Measurements from ENCODE around the gene SMIM28. TPM values are rescaled to one million over a fixed set of nuclear protein-coding genes. Genes with fewer than 3 reads are reported as not detected.
A peak's percentile ranks its signal among the peaks of the same experiment; 100 is the strongest.

Gene SMIM28
- total and polyA plus RNA-seq, 9 of the 15 experiments (the other 6 are each of a cell fraction or from before 2014, with no cell fraction given) = not detected

- no peak for TF ChIP-seq HOMEZ (CRISPR knock-in tag; IDR thresholded peaks at IDR 0.05)
- no peak for TF ChIP-seq SUPT5H (IDR thresholded peaks at IDR 0.05)
- no peak for TF ChIP-seq PML (IDR thresholded peaks at IDR 0.05; ENCODE audit: low read length)
- no peak for TF ChIP-seq ZNF354B (CRISPR knock-in tag; IDR thresholded peaks at IDR 0.05)
- no peak for TF ChIP-seq KAT2B (IDR thresholded peaks at IDR 0.05; ENCODE audit: low read depth, low read length)
- TF ChIP-seq ZBTB9 (CRISPR knock-in tag; IDR thresholded peaks at IDR 0.05) = no peak
- TF ChIP-seq MEIS2 (IDR thresholded peaks at IDR 0.05; ENCODE audit: partially characterized antibody) = peak; percentile 52
- 0 out of 2 replicates have a peak, but pooled peaks have one; percentile 10 for TF ChIP-seq ELF4 (CRISPR knock-in tag; IDR thresholded peaks at IDR 0.05)
- TF ChIP-seq, protein P1, sequence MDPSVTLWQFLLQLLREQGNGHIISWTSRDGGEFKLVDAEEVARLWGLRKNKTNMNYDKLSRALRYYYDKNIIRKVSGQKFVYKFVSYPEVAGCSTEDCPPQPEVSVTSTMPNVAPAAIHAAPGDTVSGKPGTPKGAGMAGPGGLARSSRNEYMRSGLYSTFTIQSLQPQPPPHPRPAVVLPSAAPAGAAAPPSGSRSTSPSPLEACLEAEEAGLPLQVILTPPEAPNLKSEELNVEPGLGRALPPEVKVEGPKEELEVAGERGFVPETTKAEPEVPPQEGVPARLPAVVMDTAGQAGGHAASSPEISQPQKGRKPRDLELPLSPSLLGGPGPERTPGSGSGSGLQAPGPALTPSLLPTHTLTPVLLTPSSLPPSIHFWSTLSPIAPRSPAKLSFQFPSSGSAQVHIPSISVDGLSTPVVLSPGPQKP (CRISPR knock-in tag; IDR thresholded peaks at IDR 0.05) = no peak
- TF ChIP-seq, protein P2, sequence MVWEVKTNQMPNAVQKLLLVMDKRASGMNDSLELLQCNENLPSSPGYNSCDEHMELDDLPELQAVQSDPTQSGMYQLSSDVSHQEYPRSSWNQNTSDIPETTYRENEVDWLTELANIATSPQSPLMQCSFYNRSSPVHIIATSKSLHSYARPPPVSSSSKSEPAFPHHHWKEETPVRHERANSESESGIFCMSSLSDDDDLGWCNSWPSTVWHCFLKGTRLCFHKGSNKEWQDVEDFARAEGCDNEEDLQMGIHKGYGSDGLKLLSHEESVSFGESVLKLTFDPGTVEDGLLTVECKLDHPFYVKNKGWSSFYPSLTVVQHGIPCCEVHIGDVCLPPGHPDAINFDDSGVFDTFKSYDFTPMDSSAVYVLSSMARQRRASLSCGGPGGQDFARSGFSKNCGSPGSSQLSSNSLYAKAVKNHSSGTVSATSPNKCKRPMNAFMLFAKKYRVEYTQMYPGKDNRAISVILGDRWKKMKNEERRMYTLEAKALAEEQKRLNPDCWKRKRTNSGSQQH (CRISPR knock-in tag; IDR thresholded peaks at IDR 0.05) = no peak
- TF ChIP-seq KLF1 (tag; IDR thresholded peaks at IDR 0.05) = no peak
- peak; percentile 47; the same call in 1 of the 2 replicates for TF ChIP-seq EP400 (IDR thresholded peaks at IDR 0.05)
- TF ChIP-seq NR2C2 (CRISPR knock-in tag; IDR thresholded peaks at IDR 0.05) = no peak
- peak; percentile 35 for TF ChIP-seq NR2C2 (tag; IDR thresholded peaks at IDR 0.05)
- no peak for TF ChIP-seq ZNF511 (CRISPR knock-in tag; IDR thresholded peaks at IDR 0.05)
- no peak for TF ChIP-seq TBL1XR1 (IDR thresholded peaks at IDR 0.05; ENCODE audit: low read length in 2 of 2)
- TF ChIP-seq TRIM24 (IDR thresholded peaks at IDR 0.05) = peak; percentile 97 to 99
- peak; percentile 68; the same call in 1 of the 2 replicates for TF ChIP-seq FOXJ2 (tag; IDR thresholded peaks at IDR 0.05)
- TF ChIP-seq ZNF3 (CRISPR knock-in tag; IDR thresholded peaks at IDR 0.05) = 0 out of 2 replicates have a peak, but pooled peaks have one; percentile 9
- peak; percentile 14; the same call in 1 of the 2 replicates for TF ChIP-seq PYGO2 (tag; IDR thresholded peaks at IDR 0.05)
- TF ChIP-seq MED1 (CRISPR knock-in tag; IDR thresholded peaks at IDR 0.05; ENCODE audit: borderline replicate concordance) = no peak
Observed at GRCh38 chr6:138393871-138394783, 16.4 kb downstream of the SMIM28 start (continued).
